Peyer's patch (tissue), 4 donors: Measurements from ENCODE around the gene FSHB. TPM values are rescaled to one million over a fixed set of nuclear protein-coding genes. Genes with fewer than 3 reads are reported as not detected.
"Not testable (repeated sequence)": the region's sequence is repeated elsewhere in the genome, so short reads cannot be mapped to it uniquely, and the experiment has no call there.

ENCODE experiments used
- DNase-seq, 3 donors: peaks; one replicate each; pipeline ENCODE4 v3.0.0-alpha.2; 2017 to 2019
- H3K27ac ChIP-seq, 4 donors: fragments of 200-600 bp; sonication (generic); one replicate each; pipeline ENCODE4 v1.5.1; 2016 to 2019
- H3K27me3 ChIP-seq, 2 donors: fragments of 200-600 bp; sonication (generic); one replicate each; pipeline ENCODE4 v1.5.1; 2019
- H3K36me3 ChIP-seq, 3 donors: fragments of 200-600 bp; sonication (generic); one replicate each; pipeline ENCODE4 v1.5.1; 2016 to 2019
- H3K4me1 ChIP-seq, 4 donors: fragments of 200-600 bp; sonication (generic); one replicate each; pipeline ENCODE4 v1.5.1; 2016 to 2019
- H3K4me3 ChIP-seq, 4 donors: fragments of 200-600 bp; sonication (generic); 1 replicate in 3 of 4; 2 replicates in 1 of 4; pipeline ENCODE4 v1.5.1; 2016 to 2019; ENCODE audit warnings: mild to moderate bottlenecking in 1 of 4
- H3K9me3 ChIP-seq, 4 donors: fragments of 200-600 bp; sonication (generic); one replicate each; pipeline ENCODE4 v1.5.1; 2016 to 2019; ENCODE audit warnings: mild to moderate bottlenecking in 1 of 4
- POLR2A ChIP-seq, 2 donors: fragments of 450-650 bp; IDR thresholded peaks; one replicate each; pipeline ENCODE4 v1.5.1; 2017; ENCODE audit warnings: antibody characterized with exemption in 2 of 2, mild to moderate bottlenecking in 2 of 2, moderate library complexity in 2 of 2
- total RNA-seq, 4 donors: library from RNA; depleted of rRNA; stranded (reverse); fragments of >200 nt; gene quantifications; one replicate each; pipeline ENCODE4 v1.1.0, GENCODE V29; 2016
- TF ChIP-seq, protein P1 (sequence below), 6 experiments: fragments of 450-650 bp in 4 of 6; fragments of 200-600 bp in 2 of 6; sonication (generic) in 1 of 6; IDR thresholded peaks; one replicate each; pipeline ENCODE4 v1.5.1; 2017 to 2019; ENCODE audit warnings: antibody characterized with exemption in 6 of 6, mild to moderate bottlenecking in 3 of 6, moderate library complexity in 1 of 6

The FSHB gene
- total RNA-seq = not detected

DNA sequence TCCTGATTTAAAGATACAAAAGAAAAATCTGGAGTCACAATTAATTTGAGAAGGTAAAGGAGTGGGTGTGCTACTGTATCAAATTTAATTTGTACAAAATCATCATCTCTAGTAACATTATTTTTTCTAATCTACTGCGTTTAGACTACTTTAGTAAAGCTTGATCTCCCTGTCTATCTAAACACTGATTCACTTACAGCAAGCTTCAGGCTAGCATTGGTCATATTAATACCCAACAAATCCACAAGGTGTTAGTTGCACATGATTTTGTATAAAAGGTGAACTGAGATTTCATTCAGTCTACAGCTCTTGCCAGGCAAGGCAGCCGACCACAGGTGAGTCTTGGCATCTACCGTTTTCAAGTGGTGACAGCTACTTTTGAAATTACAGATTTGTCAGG lies at the start of gene FSHB:
TSS of gene FSHB (plus strand) at position 301 of the 400 bp plus-strand sequence. CDS start 889 bp downstream, outside the sequence.
- Histone ChIP-seq H3K4me1 (no peaks in the 10 kb centered on the region), H3K27ac (no peak within 1 kb of the TSS), H3K9me3 (no peaks in the 10 kb centered on the region), H3K36me3 (no peaks in the 10 kb centered on the region), H3K4me3 (no peak within 1 kb of the TSS), H3K27me3 (no peaks in the 10 kb centered on the region)
- TF ChIP-seq POLR2A (IDR thresholded peaks at IDR 0.05) = no peak
- TF ChIP-seq, protein P1, sequence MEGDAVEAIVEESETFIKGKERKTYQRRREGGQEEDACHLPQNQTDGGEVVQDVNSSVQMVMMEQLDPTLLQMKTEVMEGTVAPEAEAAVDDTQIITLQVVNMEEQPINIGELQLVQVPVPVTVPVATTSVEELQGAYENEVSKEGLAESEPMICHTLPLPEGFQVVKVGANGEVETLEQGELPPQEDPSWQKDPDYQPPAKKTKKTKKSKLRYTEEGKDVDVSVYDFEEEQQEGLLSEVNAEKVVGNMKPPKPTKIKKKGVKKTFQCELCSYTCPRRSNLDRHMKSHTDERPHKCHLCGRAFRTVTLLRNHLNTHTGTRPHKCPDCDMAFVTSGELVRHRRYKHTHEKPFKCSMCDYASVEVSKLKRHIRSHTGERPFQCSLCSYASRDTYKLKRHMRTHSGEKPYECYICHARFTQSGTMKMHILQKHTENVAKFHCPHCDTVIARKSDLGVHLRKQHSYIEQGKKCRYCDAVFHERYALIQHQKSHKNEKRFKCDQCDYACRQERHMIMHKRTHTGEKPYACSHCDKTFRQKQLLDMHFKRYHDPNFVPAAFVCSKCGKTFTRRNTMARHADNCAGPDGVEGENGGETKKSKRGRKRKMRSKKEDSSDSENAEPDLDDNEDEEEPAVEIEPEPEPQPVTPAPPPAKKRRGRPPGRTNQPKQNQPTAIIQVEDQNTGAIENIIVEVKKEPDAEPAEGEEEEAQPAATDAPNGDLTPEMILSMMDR (IDR thresholded peaks at IDR 0.05) = no peak
- no peak for DNase-seq

GRCh38 chr11:30186748-30187147 lies 44.1 kb upstream of the FSHB start:
- TF ChIP-seq POLR2A (IDR thresholded peaks at IDR 0.05) = no peak
- TF ChIP-seq, protein P1 (IDR thresholded peaks at IDR 0.05) = no peak
- H3K4me1 ChIP-seq = no peaks in the 10 kb centered on the region
- DNase-seq = no peak
- H3K9me3 ChIP-seq = no peaks in the 10 kb centered on the region
- no peaks in the 10 kb centered on the region for H3K36me3 ChIP-seq
- no peak overlapping the region for H3K27ac ChIP-seq
- no peak overlapping the region for H3K4me3 ChIP-seq
- H3K27me3 ChIP-seq = no peaks in the 10 kb centered on the region

DNA sequence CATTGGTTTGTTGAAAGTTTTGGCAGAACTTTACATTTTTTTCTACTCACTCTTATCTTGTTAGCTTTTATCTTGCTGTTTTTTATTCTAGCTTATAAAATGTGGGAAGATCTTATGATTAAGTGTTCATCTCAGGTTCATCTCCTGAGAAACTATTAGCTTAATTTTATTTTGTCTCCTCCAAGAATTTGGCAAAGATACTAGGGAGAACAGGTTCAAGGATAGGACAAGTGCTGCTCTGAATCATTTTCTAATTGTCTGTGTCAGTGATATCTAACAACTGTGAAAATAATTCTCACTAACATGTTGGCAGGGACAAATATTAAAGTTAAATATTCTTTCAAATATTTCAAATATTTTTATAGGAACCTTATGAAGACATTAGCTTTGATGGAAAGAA lies 38.2 kb upstream of the FSHB start:
- TF ChIP-seq, protein P1 (IDR thresholded peaks at IDR 0.05) = no peak
- H3K36me3 ChIP-seq = no peaks in the 10 kb centered on the region
- H3K4me1 ChIP-seq = no peaks in the 10 kb centered on the region
- no peaks in the 10 kb centered on the region for H3K9me3 ChIP-seq
- DNase-seq = no peak
- H3K27ac ChIP-seq = no peak overlapping the region
- no peaks in the 10 kb centered on the region for H3K27me3 ChIP-seq
- H3K4me3 ChIP-seq = no peak overlapping the region

- DNase-seq = peak in 2 of 3 donors; percentile 52 to 71
- Histone ChIP-seq H3K36me3 (no peaks in the 10 kb centered on the region), H3K4me3 (no peak overlapping the region), H3K9me3 (no peaks in the 10 kb centered on the region), H3K27me3 (no peaks in the 10 kb centered on the region), H3K27ac (no peak overlapping the region), H3K4me1 (no peaks in the 10 kb centered on the region)
- TF ChIP-seq, protein P1 (IDR thresholded peaks at IDR 0.05) = peak in 4 of 6 experiments; percentile 33 to 57 (median 40)
- TF ChIP-seq POLR2A (IDR thresholded peaks at IDR 0.05) = no peak
Observed at GRCh38 chr11:30196400-30197206, 34.2 kb upstream of the FSHB start.

DNA sequence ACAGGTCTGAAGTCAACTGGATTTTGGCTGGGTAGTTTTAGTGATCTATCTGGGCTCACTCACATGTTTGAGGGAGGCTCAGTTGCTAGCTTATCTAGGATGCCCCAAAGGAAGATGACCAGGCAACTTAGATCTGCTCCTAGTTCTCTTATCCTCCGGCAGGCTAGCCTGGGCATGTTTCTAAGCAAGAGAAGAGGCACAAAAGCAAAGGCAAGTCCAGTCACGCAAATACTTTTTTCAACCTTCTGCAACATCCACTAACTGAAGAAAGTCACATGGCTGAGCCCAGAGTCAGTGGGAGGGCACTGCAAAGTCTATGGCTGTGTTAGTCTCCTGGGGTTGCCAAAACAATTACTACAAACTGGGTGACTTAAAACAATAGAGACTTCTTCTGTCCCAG lies 32.9 kb upstream of the FSHB start:
- TF ChIP-seq POLR2A (IDR thresholded peaks at IDR 0.05) = no peak
- TF ChIP-seq, protein P1 (IDR thresholded peaks at IDR 0.05) = no peak
- Histone ChIP-seq H3K4me1 (no peaks in the 10 kb centered on the region), H3K9me3 (no peaks in the 10 kb centered on the region), H3K27me3 (no peaks in the 10 kb centered on the region), H3K36me3 (no peaks in the 10 kb centered on the region), H3K4me3 (no peak overlapping the region), H3K27ac (no peak overlapping the region)
- DNase-seq = no peak

GRCh38 chr11:30202989-30203388 lies 27.8 kb upstream of the FSHB start:
- H3K27ac ChIP-seq, H3K4me1 ChIP-seq, H3K9me3 ChIP-seq, H3K36me3 ChIP-seq, H3K4me3 ChIP-seq, H3K27me3 ChIP-seq, DNase-seq: not testable (repeated sequence)
